GM19395 (cell line): ENCODE measurements around the gene TBC1D14.
"Not testable (repeated sequence)": the region's sequence is repeated elsewhere in the genome, so short reads cannot be mapped to it uniquely, and the experiment has no call there.

Experiments used
- ATAC-seq: cut with Tn5 transposase; IDR thresholded peaks from one replicate; pipeline ENCODE4 v1.9.1; 2021; ENCODE audit warnings: mild to moderate bottlenecking, moderate library complexity; ENCODE audit not compliant: unreplicated experiment

Gene TBC1D14

DNA sequence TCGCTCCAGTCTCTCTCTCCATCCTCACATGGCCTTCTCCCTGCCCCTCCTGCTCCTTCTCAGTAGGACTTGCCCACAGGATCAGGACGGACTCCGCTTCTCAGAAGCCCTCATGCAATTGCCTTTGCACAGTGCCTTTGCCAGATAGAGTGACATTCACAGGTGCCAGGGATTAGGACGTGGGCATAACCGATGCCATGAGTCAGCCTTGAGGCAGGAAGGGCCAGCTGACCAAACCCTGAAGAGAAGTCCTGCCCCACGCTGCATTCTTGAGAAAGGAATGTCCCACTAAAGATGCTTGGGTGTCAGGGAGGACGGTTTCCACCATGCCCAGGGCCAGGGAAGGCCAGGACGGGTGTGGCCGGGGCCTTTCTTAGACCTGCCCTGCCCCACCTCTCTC, 164.8 kb downstream of the TBC1D14 start:
- ATAC-seq, result no peak

- no peak for ATAC-seq
Measured at GRCh38 chr4:7075962-7076695, 166.5 kb downstream of the TBC1D14 start.

- ATAC-seq, result no peak
Measured at GRCh38 chr4:7076696-7077082, 167.1 kb downstream of the TBC1D14 start.

DNA sequence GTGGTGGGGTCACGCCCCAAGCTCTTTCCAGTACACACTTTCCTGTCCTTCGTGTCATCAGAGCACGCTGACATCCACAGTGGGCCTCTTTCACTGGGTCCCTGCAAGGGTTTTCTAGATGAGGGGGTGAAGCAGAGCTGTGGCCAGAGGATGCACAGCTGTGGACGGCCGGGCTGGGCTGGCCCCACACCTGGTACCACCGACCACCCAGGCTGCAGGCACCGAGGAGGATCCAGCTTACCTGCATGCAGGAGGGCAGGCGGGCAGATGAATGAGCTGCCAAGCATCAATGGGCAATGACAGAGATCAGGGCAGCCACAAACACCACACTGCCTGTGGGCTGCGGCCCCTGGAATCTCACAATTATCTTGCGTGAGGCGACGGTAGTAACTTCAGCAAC, 167.7 kb downstream of the TBC1D14 start:
- no peak for ATAC-seq

- no peak for ATAC-seq
Measured at GRCh38 chr4:7078025-7078424, 168.4 kb downstream of the TBC1D14 start.

DNA sequence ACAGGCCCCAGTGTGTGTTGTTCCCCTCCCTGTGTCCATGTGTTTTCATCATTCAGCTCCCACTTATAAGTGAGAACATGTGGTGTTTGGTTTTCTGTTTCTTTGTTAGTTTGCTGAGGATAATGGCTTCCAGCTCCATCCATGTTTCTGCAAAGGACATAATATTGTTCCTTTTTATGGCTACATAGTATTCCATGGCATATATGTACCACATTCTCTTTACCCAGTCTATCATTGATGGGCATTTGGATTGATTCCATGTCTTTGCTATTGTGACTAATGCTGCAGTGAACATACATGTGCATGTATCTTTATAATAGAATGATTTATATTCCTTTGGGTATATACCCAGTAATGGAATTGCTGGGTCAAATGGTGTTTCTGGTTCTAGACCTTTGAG, 169.9 kb downstream of the TBC1D14 start:
- ATAC-seq, result not testable (repeated sequence)

DNA sequence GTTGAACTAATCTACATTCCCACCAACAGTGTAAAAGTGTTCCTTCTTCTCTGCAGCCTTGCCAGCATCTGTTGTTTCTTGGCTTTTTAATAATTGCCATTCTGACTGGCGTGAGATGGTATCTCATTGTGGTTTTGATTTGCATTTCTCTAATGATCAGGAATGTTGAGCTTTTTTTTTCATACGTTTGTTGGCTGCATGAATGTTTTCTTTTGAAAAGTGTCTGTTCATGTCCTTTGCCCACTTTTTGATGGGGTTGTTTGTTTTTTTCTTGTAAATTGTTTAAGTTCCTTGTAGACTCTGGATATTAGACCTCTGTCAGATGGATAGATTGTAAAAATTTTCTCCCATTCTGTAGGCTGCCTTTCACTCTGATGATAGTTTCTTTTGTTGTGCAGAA, 170.3 kb downstream of the TBC1D14 start:
- ATAC-seq, result not testable (repeated sequence)
